Kidney epithelial cell (primary cell): ENCODE results near the gene ATG16L2. TPM values are rescaled to one million over a fixed set of nuclear protein-coding genes. Genes with fewer than 3 reads are reported as not detected.

Experiments
- DNase-seq: peaks from one replicate; pipeline ENCODE4 v3.0.0-alpha.2; 2010; ENCODE audit warnings: low read depth
- H3K27me3 ChIP-seq: 2 replicates; pipeline ENCODE4 v1.6.0; 2011; ENCODE audit warnings: low read length; ENCODE audit not compliant: control insufficient read depth, insufficient read depth
- H3K36me3 ChIP-seq: 2 replicates; pipeline ENCODE4 v1.5.1; 2011; ENCODE audit warnings: low read length; ENCODE audit not compliant: control insufficient read depth, insufficient read depth
- H3K4me3 ChIP-seq: 2 replicates; pipeline ENCODE4 v1.5.1; 2011; ENCODE audit warnings: low read depth, mild to moderate bottlenecking, control low read depth, low read length
- CTCF ChIP-seq: IDR thresholded peaks from 2 replicates; pipeline ENCODE4 v1.5.1; 2011; ENCODE audit warnings: mild to moderate bottlenecking, moderate library complexity, low read length, control low read depth, inconsistent platforms; ENCODE audit not compliant: insufficient read depth, poor library complexity, severe bottlenecking
- total RNA-seq: library from RNA; depleted of rRNA; stranded (reverse); fragments of >200 nt; gene quantifications from 2 replicates; pipeline ENCODE4 v1.2.3, GENCODE V29; 2015

The ATG16L2 gene
- total RNA-seq, 1 donor from 2014 or later, result 12.8 TPM

GRCh38 chr11:72778535-72779494, 35.4 kb upstream of the ATG16L2 start:
- DNase-seq, result no peak

GRCh38 chr11:72779495-72780128, 34.6 kb upstream of the ATG16L2 start:
- no peak for TF ChIP-seq CTCF
- no peak for DNase-seq
- Histone ChIP-seq H3K36me3 (no peaks in the 10 kb centered on the region), H3K27me3 (no peaks in the 10 kb centered on the region), H3K4me3 (no peak overlapping the region)

More at GRCh38 chr11:72778535-72779494, 35.4 kb upstream of the ATG16L2 start:
- no peak for TF ChIP-seq CTCF
- Histone ChIP-seq H3K4me3 (no peak overlapping the region), H3K27me3 (no peaks in the 10 kb centered on the region), H3K36me3 (no peaks in the 10 kb centered on the region)

GRCh38 chr11:72780296-72781062, 33.7 kb upstream of the ATG16L2 start:
- no peaks in the 10 kb centered on the region for H3K27me3 ChIP-seq
- H3K36me3 ChIP-seq, result no peaks in the 10 kb centered on the region
- peak overlapping the region; percentile 49 for H3K4me3 ChIP-seq
- no peak for TF ChIP-seq CTCF
- DNase-seq, result no peak

GRCh38 chr11:72781063-72781312, 33.2 kb upstream of the ATG16L2 start:
- no peak for DNase-seq
- H3K36me3 ChIP-seq, result no peaks in the 10 kb centered on the region
- no peak for TF ChIP-seq CTCF
- no peaks in the 10 kb centered on the region for H3K27me3 ChIP-seq
- H3K4me3 ChIP-seq, result peak overlapping the region; percentile 49

GRCh38 chr11:72781313-72782080, 32.7 kb upstream of the ATG16L2 start:
- no peak for DNase-seq
- peak overlapping the region; percentile 49 for H3K4me3 ChIP-seq
- TF ChIP-seq CTCF, result no peak
- H3K36me3 ChIP-seq, result no peaks in the 10 kb centered on the region
- no peaks in the 10 kb centered on the region for H3K27me3 ChIP-seq
